Ovary (tissue), 9 donors: ENCODE results near the gene SLC51A. TPM values are rescaled to one million over a fixed set of nuclear protein-coding genes. Genes with fewer than 3 reads are reported as not detected.
A peak's percentile ranks its signal among the peaks of the same experiment; 100 is the strongest.

Experiments
- DNase-seq, 5 donors: peaks; one replicate each; pipeline ENCODE4 v3.0.0-alpha.2; 2019 to 2020
- H3K27ac ChIP-seq, 2 donors: fragments of 200-600 bp; one replicate each; pipeline versions ENCODE4 v1.5.1 to v1.8.0; 2019 to 2022
- H3K27me3 ChIP-seq: fragments of 200-600 bp; one replicate; pipeline ENCODE4 v1.8.0; 2022
- H3K36me3 ChIP-seq: fragments of 200-600 bp; sonication (generic); one replicate; pipeline ENCODE4 v1.5.1; 2019
- H3K4me1 ChIP-seq: one replicate; pipeline ENCODE4 v1.8.1; 2013; ENCODE audit warnings: mild to moderate bottlenecking, moderate library complexity; ENCODE audit not compliant: insufficient read depth
- H3K4me3 ChIP-seq: fragments of 200-600 bp; sonication (generic); one replicate; pipeline ENCODE4 v1.5.1; 2017
- H3K9me3 ChIP-seq, 2 donors: fragments of 200-600 bp in 1 of 2; sonication (generic) in 1 of 2; one replicate each; pipeline versions ENCODE4 v1.5.1 to v1.8.1; 2013 to 2019; ENCODE audit warnings: mild to moderate bottlenecking in 1 of 2, moderate library complexity in 1 of 2
- CTCF ChIP-seq, 3 donors: fragments of 450-650 bp in 2 of 3; fragments of 200-600 bp in 1 of 3; IDR thresholded peaks; one replicate each; pipeline versions ENCODE4 v1.5.1 to v1.8.0; 2016 to 2022; ENCODE audit warnings: antibody characterized with exemption in 3 of 3, mild to moderate bottlenecking in 1 of 3
- EP300 ChIP-seq: sonication (generic); formaldehyde crosslinking; IDR thresholded peaks from one replicate; pipeline ENCODE4 v1.6.1; 2017; ENCODE audit warnings: antibody characterized with exemption
- POLR2A ChIP-seq: fragments of 450-650 bp; IDR thresholded peaks from one replicate; pipeline ENCODE4 v1.6.1; 2017; ENCODE audit warnings: antibody characterized with exemption, mild to moderate bottlenecking, moderate library complexity
- WGBS, 3 donors: extraction: QIAGEN DNeasy Blood & Tissue Kit in 1 of 3; methylation state at CpG; one replicate each; pipeline versions ENCODE4 v1.1.5 to v1.1.7; 2013 to 2017; 5-methylcytosine and 5-hydroxymethylcytosine counted together
- intact Hi-C, 4 donors: fragments of 100-400 bp; cut with DNase I; formaldehyde crosslinking; loops; one replicate each; pipeline versions ENCODE4 v1.11.0 to v1.15.1; 2022 to 2023
- polyA plus RNA-seq, 2 donors: library from polyadenylated mRNA; stranded (reverse); fragments of 200-250 nt in 1 of 2; fragments of 350-450 nt in 1 of 2; fragmentation: Illumina TruSeq in 1 of 2; extraction: RNeasy Lipid Tissue Mini Kit (QIAGEN cat#74804) in 1 of 2; gene quantifications; one replicate each; pipeline ENCODE4 v1.2.3, GENCODE V29; 2013 to 2014
- total RNA-seq, 7 donors: library from RNA; depleted of rRNA in 2 of 7; stranded (reverse); fragments of >200 nt in 2 of 7; fragmentation: NEBNext Ultra II Directional in 3 of 7; extraction: Animal tissue kit (Norgen Biotek cat#: 25700) in 3 of 7; gene quantifications; one replicate each; pipeline versions ENCODE4 v1.1.0 to v1.2.4, GENCODE V29; 2016 to 2023
- donor health status: DM: no; HTN: no; CAD: no; lungs with moderate emphysema.
- donor health status: DM: no; HTN: no; CAD: no.
- donor health status: Bipolar disorder and iron deficiency.
- donor health status: DM: yes; HTN: yes; CAD: no.
- donor health status: DM: no; HTN: no; CAD: no.
- donor health status: DM: yes; HTN: yes; CAD: no.

The SLC51A gene
- total and polyA plus RNA-seq, 9 donors, result 2.6 to 14.2 (median 9.0) TPM

GRCh38 chr3:196192524-196193051, 23.7 kb upstream of the SLC51A start:
- no peaks in the 10 kb centered on the region for H3K9me3 ChIP-seq
- whole genome bisulfite sequencing, 3 donors, result 65 to 72% (median 66%) methylated on average over 14 of the region's 14 CpGs
- intact Hi-C loops, result no loop called here

GRCh38 chr3:196193133-196193735, 23.1 kb upstream of the SLC51A start:
- intact Hi-C loops, result no loop called here
- no peak for TF ChIP-seq CTCF (IDR thresholded peaks at IDR 0.05)
- H3K27me3 ChIP-seq, result no peaks in the 10 kb centered on the region
- H3K9me3 ChIP-seq, result no peaks in the 10 kb centered on the region
- H3K36me3 ChIP-seq, result no peaks in the 10 kb centered on the region
- no peak for DNase-seq
- H3K27ac ChIP-seq, result peak overlapping the region in 1 of 2 donors; percentile 37
- no peak overlapping the region for H3K4me3 ChIP-seq
- H3K4me1 ChIP-seq, result peaks cover 6% of the 10 kb centered on the region
- WGBS, 3 donors, result 69 to 74% (median 72%) methylated on average over 15 of the region's 15 CpGs

More at GRCh38 chr3:196192524-196193051, 23.7 kb upstream of the SLC51A start:
- H3K36me3 ChIP-seq, result no peaks in the 10 kb centered on the region
- TF ChIP-seq CTCF (IDR thresholded peaks at IDR 0.05) (no peak), EP300 (no peak), POLR2A (no peak)
- H3K4me3 ChIP-seq, result no peak overlapping the region
- no peaks in the 10 kb centered on the region for H3K27me3 ChIP-seq
- H3K4me1 ChIP-seq, result peaks cover 6% of the 10 kb centered on the region
- no peak overlapping the region for H3K27ac ChIP-seq
- DNase-seq, result no peak

GRCh38 chr3:196193736-196194541, 22.4 kb upstream of the SLC51A start:
- intact Hi-C loops, result no loop called here
- Histone ChIP-seq H3K4me1 (peaks cover 6% of the 10 kb centered on the region), H3K4me3 (no peak overlapping the region), H3K9me3 (no peaks in the 10 kb centered on the region), H3K27me3 (no peaks in the 10 kb centered on the region), H3K36me3 (no peaks in the 10 kb centered on the region), H3K27ac (peak overlapping the region; percentile 37 to 38)
- DNase-seq, result peak in 3 of 5 donors; percentile 46 to 66 (median 48)
- TF ChIP-seq CTCF (IDR thresholded peaks at IDR 0.05) (no peak), POLR2A (no peak), EP300 (no peak)
- WGBS, 3 donors, result 58 to 76% (median 61%) methylated on average over 13 of the region's 13 CpGs

GRCh38 chr3:196194542-196194915, 21.8 kb upstream of the SLC51A start:
- Histone ChIP-seq H3K9me3 (no peaks in the 10 kb centered on the region), H3K4me1 (peaks cover 9% of the 10 kb centered on the region), H3K4me3 (no peak overlapping the region), H3K27ac (peak overlapping the region in 1 of 2 donors; percentile 38), H3K36me3 (no peaks in the 10 kb centered on the region), H3K27me3 (no peaks in the 10 kb centered on the region)
- no peak for DNase-seq
- WGBS, 3 donors, result 77 to 87% (median 82%) methylated on average over 5 of the region's 5 CpGs
- no peak for TF ChIP-seq CTCF (IDR thresholded peaks at IDR 0.05)
- no peak for TF ChIP-seq EP300
- no peak for TF ChIP-seq POLR2A
- intact Hi-C loops, result no loop called here
